Measurements from ENCODE around the gene MAG.

MAG gene

DNA sequence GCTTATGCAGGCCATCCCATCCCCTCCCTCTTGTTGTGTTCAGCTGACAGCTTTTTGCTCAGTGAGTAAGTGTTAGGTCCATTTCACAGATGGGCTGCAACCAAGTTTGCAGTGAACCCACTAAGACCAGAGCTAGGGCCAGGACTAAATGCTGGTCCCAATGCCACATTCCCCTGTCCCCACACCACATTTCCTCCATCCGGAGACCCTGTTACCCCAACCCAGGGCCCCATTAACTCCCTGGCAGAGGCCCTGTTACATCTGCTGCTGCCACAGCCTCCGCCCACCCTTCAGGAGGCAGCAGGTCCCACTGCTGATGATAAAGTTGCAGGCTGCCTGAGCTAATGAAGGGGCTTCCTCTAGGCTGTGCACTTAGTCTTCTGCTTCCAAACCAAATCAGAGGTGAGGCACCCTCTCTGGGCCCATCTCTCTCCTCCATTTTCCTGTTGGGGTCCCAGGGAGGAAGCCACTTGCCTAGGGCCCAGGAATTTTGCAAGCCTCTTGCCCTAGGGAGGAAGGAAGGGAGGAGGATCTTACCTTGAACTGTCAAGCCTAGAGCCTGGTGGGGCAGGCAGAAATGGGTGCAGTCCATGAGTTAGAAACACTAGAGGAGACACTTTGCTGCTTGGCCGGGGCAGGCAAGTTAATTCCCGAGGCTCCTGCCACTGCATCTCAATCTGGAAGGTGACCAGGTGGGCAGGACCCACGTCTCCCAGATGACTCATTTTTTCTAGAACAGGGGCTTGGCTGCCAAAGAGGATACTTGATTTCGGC is 26.6 kb upstream of the MAG start:
- DNase-seq (ENCODE audit: low read depth in 2 of 2), result no peak

DNA sequence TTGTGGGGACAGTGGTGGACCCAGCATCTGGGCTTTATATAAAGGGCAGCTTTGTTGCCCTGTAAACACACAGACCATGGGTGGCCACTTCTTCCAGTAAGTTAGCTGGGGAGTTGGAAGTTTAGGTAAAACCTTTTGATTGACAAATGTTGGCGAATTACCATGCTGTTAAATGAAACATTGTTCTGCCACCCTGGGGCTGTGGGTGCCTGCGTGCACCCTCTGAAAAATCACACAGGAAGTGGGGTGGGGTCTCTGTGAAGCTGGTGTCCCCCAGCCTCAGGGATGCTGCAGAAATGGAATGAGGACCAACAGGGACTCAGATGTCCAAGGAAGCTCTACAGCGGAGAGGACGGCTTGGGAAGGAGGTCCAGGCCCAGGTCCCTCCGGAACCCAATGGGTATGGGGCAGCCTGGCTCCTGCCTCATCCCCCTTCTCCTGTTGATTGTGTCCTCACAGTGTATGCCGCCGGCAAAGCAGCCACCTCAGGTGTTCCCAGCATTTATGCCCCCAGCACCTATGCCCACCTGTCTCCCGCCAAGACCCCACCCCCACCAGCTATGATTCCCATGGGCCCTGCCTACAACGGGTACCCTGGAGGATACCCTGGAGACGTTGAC is 26.0 kb upstream of the MAG start:
- no peak for DNase-seq (ENCODE audit: low read depth in 2 of 2)

DNA sequence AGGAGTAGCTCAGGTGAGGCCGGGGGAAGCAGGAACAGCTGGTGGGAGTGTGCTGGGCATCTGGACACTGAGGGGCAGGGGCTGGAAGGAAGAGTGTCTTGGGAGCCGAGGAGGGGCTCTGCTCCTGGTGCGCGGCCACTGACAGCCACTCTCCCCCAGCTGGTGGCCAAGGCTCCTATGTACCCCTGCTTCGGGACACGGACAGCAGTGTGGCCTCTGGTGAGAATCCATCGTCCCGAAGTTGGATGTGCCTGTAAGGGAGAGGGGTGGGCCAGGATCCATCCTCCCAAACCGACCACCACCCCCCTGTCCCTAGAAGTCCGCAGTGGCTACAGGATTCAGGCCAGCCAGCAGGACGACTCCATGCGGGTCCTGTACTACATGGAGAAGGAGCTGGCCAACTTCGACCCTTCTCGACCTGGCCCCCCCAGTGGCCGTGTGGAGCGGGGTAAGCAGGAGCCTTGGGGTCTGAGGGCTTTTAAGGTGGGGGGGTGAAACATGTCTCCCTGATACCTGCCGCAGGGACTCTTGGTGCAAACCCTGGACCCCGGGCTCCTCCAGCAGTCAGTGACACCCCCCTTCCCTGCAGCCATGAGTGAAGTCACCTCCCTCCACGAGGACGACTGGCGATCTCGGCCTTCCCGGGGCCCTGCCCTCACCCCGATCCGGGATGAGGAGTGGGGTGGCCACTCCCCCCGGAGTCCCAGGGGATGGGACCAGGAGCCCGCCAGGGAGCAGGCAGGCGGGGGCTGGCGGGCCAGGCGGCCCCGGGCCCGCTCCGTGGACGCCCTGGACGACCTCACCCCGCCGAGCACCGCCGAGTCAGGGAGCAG is 25.2 kb upstream of the MAG start:
- DNase-seq (ENCODE audit: low read depth in 2 of 2), result no peak

DNA sequence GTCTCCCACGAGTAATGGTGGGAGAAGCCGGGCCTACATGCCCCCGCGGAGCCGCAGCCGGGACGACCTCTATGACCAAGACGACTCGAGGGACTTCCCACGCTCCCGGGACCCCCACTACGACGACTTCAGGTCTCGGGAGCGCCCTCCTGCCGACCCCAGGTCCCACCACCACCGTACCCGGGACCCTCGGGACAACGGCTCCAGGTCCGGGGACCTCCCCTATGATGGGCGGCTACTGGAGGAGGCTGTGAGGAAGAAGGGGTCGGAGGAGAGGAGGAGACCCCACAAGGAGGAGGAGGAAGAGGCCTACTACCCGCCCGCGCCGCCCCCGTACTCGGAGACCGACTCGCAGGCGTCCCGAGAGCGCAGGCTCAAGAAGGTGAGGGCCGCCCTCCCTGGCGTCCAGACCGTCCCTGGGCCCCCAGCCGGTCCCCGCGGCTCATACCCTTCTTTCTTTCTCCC is 24.6 kb upstream of the MAG start:
- DNase-seq (ENCODE audit: low read depth in 2 of 2), result no peak

DNA sequence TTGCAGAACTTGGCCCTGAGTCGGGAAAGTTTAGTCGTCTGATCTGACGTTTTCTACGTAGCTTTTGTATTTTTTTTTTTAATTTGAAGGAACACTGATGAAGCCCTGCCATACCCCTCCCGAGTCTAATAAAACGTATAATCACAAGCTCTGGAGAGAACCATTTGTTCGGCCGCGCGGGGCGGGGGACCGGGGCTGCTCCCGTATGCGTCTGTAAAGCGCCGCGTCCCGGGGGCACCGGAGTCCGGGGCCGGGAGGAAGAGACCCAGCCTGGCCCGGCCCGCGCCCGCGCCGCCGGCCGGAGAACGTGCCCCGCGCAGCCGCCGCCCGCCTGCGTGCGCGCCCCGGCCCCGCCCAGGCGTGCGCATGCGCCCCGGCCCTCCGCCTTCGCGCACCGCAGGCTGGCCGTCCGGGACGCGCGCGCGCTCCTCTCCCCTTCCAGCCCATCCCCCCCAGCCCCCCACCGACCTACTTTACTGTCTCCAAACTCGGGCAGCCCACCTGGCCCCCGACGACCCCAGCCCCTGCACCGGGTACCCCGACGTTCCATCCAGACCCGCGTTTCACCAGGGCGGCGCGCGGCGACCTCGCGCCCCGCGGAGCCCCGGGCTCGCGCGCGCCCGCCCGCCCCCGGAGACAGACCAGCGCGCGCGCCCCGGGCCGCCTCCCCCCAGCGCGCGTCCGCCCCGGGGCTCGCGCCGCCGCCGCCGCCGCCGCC is 24.0 kb upstream of the MAG start:
- DNase-seq (ENCODE audit: low read depth in 2 of 2), result peak; percentile 44 to 48

- no peak for DNase-seq (ENCODE audit: low read depth in 2 of 2)
Measured at GRCh38 chr19:35268536-35269437, 23.2 kb upstream of the MAG start, which contains the start of gene USF2. Gene USF2 (plus strand): TSS chr19:35268962. CDS start chr19:35269102, 140 bp downstream.

DNA sequence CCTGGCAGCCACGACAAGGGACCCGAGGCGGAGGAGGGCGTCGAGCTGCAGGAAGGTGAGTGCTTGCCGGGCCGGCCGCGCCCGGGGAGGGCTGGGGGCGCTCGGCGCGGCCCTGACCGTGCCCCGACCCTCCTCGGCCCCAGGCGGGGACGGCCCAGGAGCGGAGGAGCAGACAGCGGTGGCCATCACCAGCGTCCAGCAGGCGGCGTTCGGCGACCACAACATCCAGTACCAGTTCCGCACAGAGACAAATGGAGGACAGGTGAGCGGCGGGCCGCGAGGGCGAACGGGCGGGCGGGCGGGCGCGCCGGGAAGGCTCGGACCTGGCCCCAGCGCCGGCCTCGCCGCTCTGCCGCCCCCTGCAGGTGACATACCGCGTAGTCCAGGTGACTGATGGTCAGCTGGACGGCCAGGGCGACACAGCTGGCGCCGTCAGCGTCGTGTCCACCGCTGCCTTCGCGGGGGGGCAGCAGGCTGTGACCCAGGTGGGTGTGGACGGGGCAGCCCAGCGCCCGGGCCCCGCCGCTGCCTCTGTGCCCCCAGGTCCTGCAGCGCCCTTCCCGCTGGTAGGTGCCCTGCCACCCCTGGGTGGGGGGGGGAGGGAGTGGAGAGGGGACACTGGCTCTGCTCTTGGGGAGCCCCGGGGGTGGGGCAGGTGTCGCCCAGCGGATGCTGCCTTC is 22.4 kb upstream of the MAG start:
- peak; percentile 48 to 53 for DNase-seq (ENCODE audit: low read depth in 2 of 2)

- DNase-seq (ENCODE audit: low read depth in 2 of 2), result no peak
Measured at GRCh38 chr19:35270381-35270811, 21.6 kb upstream of the MAG start.

GRCh38 chr19:35271546-35271945 is 20.4 kb upstream of the MAG start:
- no peak for DNase-seq (ENCODE audit: low read depth in 2 of 2)

GRCh38 chr19:35272122-35272719 is 19.7 kb upstream of the MAG start:
- no peak for DNase-seq (ENCODE audit: low read depth in 2 of 2)

DNA sequence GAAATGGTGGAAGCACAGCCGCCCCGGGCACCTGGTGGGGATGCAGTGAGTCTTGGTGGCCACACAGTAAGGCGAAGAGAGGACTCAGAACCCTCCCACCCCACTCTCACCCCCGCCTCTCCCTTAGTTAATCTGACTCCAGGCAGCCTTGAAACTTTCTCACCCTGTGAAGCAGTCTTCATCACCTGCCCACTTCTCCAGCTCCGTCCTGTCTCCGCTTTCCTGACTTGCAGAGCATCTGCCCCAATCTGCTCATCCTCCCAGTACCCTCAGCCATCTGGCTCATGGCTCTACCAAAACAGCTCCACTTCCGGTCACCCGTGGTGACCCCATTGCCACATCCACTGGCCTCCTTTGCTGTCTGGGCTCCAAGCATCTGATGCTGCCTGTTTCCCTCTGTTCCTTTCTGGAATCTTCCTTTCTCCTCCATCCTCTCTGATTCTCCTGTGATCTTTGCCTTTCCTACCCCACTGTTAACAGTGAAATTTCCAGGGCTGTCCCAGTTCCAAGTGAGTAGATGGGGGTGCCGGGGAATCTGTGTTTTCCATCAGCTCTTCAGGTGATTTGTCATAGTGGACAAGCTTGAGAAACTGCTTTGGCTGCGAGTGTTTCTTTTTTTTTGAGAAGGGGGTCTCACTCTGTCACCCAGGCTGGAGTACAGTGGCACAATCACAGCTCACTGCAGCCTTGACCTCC is 18.9 kb upstream of the MAG start:
- no peak for DNase-seq (ENCODE audit: low read depth in 2 of 2)

DNA sequence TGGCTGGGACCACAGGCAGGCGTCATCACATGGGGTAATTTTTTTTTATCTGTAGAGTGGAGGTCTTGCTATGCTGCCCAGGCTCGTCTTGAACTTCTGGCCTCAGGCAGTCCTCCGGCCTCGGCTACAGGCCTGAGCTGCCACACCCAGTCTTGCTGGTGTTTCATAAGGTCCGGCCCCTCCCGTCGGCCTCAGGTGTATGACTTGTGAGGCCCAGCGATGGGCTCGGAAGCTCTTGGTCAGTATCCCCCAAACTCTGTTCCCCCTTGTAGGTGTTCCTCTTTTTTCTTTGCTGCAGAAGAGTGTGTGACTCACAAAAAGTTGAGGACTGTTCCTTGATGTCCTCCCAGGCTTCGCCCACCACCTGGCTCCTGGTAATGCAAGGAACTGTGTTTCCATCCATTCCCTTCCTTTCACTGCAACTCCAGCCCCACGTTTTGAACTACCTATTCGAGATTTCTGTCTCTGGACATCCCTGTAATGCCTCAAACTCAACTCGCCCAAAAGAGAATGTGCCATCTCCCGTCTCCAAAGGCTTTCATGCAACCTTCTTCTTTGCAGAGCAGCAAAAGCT is 18.2 kb upstream of the MAG start:
- no peak for DNase-seq (ENCODE audit: low read depth in 2 of 2)

GRCh38 chr19:35274323-35274722 is 17.6 kb upstream of the MAG start:
- DNase-seq (ENCODE audit: low read depth in 2 of 2), result no peak

DNA sequence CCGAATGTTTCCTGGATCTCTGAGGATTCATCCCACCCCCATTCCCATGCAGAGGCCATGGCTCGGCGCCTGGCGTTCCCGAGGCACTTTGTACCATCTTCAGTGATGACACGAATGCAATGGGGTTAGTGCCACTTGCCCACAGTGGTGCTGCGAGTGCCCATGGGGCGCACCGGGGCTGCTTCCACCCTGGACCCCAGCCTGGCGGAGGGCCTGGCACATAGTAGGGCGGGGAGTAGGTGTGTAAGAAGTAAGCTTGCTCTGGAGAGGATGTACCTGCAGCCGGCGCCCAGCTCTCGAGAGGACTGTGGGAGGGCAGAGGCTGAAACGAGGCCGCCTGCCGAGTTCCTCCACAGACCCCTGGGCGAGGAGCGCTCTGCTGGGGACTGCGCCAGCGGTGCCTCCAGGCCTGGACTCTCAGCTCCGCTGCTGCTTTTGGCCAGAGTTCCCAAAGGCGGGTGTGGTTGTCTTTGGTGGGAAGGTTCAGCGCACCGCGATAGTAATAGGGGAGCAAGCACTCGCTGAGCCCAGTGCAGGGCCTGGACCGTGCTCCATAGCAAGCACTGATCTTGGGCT is 15.2 kb upstream of the MAG start:
- DNase-seq (ENCODE audit: low read depth in 2 of 2), result no peak

DNA sequence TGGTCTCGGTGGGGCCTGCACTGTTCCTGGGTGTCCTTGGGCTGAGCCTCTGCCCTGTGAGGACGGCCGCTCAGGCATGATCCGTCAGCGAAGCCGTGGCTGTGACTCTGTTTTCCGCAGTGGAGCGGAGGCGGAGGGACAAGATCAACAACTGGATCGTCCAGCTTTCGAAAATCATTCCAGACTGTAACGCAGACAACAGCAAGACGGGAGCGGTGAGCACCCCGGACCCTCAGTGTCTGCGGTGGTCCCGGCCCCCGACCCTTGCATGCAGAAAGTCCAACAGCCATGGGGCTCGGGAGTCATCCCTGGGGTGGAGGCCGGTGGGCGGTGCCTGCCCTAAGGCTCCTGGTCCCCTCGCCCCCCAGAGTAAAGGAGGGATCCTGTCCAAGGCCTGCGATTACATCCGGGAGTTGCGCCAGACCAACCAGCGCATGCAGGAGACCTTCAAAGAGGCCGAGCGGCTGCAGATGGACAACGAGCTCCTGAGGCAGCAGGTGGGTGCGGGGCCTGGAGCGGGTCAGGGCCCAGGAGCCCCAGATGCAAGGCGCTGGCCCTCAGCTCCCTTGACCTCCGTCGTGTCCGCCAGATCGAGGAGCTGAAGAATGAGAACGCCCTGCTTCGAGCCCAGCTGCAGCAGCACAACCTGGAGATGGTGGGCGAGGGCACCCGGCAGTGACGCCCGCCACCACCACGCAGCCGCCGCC is 13.2 kb upstream of the MAG start:
- DNase-seq (ENCODE audit: low read depth in 2 of 2), result no peak

DNA sequence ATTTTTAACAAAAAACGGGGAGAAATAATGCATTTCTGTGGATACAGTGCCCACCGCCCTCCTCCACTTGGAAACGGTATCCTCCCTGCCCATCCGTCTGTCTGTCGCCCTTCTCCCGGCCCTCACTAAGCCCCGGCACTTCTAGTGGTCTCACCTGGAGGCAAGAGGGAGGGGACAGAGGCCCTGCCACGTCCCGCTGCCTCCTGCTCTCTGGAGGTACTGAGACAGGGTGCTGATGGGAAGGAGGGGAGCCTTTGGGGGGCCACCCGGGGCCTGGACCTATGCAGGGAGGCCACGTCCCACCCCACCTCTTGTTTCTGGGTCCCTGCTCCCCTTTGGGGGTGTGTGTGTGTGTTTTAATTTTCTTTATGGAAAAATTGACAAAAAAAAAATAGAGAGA is 12.6 kb upstream of the MAG start:
- DNase-seq (ENCODE audit: low read depth in 2 of 2), result no peak

DNA sequence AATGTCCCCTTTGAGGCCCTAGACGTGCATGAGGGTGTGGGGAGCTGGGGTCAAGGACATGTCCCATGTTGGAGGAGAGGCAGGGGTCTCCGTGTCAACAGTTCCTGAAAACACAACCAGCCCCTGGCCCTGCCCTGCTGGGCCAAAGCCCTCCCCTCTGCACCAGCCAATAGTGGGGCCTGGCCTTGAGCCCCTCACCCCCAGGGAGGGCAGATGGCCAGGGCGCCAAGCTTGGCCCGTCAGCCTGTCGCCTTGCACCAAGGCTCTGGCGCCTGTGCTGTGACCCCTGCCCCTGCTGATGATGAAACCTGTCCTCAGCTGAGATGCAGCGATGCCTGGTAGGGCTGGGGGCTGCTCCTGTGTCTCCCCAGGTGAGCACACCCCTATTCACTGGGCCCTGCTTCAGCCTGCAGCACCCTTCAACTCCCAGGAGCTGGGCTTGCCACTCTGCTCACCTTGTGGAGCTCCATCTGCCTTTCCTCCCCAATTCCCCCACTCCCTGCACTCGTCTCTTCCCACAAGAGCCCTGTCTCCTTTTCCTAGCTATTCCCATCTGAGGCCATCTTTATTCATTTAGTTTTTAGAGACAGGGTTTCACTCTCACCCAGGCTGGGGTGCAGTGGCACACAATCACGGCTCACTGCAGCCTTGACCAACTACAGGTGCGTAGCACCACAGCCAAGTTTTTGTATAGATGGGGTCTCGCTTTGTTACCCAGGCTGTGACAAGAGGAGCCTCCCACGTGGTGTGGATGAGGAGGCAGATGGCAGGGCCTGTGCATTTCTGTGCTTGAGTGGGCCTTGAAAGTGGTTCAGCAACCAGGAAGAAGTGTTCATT is 11.8 kb upstream of the MAG start:
- DNase-seq (ENCODE audit: low read depth in 2 of 2), result no peak
